ENCODE data around the gene SPIN3.

- no peak for TF ChIP-seq CTCF (IDR thresholded peaks at IDR 0.05; ENCODE audit: extremely low read depth in 1 of 2, insufficient read depth in 1 of 2, low read depth in 1 of 2, low read length in 2 of 2)
- no peak for TF ChIP-seq POLR2A (IDR thresholded peaks at IDR 0.05; ENCODE audit: low read depth, low read length)
- TF ChIP-seq POLR2AphosphoS5 (IDR thresholded peaks at IDR 0.05; ENCODE audit: insufficient read depth, low read depth, low read length), result no peak
- TF ChIP-seq EZH2 (IDR thresholded peaks at IDR 0.05; ENCODE audit: borderline replicate concordance, low read depth, low read length, severe bottlenecking), result no peak
- TF ChIP-seq FOS (IDR thresholded peaks at IDR 0.05; ENCODE audit: borderline replicate concordance, insufficient read depth, low read length), result no peak
Measured at GRCh38 chrX:56963377-56963776, 32.0 kb downstream of the SPIN3 start.

Data from endothelial cell of umbilical vein (primary cell).